GM12878 (cell line): ENCODE data around the gene USP9X. TPM values are rescaled to one million over a fixed set of nuclear protein-coding genes. Genes with fewer than 3 reads are reported as not detected.

Experiments used
- ATAC-seq: fragments of 200-7000 bp; cut with Tn5 transposase; 3 replicates; pipeline ENCODE4 v1.9.1; 2020; ENCODE audit warnings: mild to moderate bottlenecking, moderate library complexity
- BruUV-seq: library from RNA; stranded (reverse); fragments of 400-500 nt; replicated peaks from 2 replicates; lab custom pipeline; 2021; lab: Mats Ljungman, UMichigan
- CTCF ChIA-PET: fragments of 300-600 bp; sonication (Branson Sonifier 250); formaldehyde crosslinking; extraction: SDS; loops from one replicate; lab custom pipeline; 2021; ENCODE audit warnings: inconsistent platforms; lab: Yijun Ruan, JAX
- POLR2A ChIA-PET: fragments of 350-600 bp; formaldehyde crosslinking; extraction: SDS; loops from one replicate; lab custom pipeline; 2021; ENCODE audit warnings: inconsistent platforms; lab: Charles Lee
- RAD21 ChIA-PET: fragments of 300-600 bp; sonication (Branson Sonifier 250); formaldehyde crosslinking; loops from one replicate; lab custom pipeline; 2023; ENCODE audit warnings: antibody characterized with exemption; ENCODE audit not compliant: unreplicated experiment; lab: Charles Lee
- SMC1A ChIA-PET: fragments of 300-600 bp; sonication (Branson Sonifier 250); formaldehyde crosslinking; loops from one replicate; lab custom pipeline; 2023; ENCODE audit not compliant: unreplicated experiment, uncharacterized antibody; lab: Charles Lee
- DNase-seq: peaks from one replicate; pipeline ENCODE4 v3.0.0-alpha.2; 2011; ENCODE audit warnings: low read depth, low spot score
- FAIRE-seq: peaks from 3 replicates; lab custom pipeline; 2011; peaks lifted over from hg19 to GRCh38; lab: Jason Lieb, UNC
- H2AFZ ChIP-seq: 2 replicates; pipeline ENCODE4 v1.6.0; 2011; ENCODE audit warnings: low read depth, low read length, control low read depth; ENCODE audit not compliant: control insufficient read depth
- H3K27ac ChIP-seq: 2 replicates; pipeline ENCODE4 v1.5.1; 2011; ENCODE audit warnings: control low read depth; ENCODE audit not compliant: control insufficient read depth, insufficient read depth
- H3K27me3 ChIP-seq, 2 experiments: replicated peaks in 1 of 2; 2 replicates each; pipeline versions ENCODE4 v1.6.0 to v1.6.1; 2011; ENCODE audit warnings: low read length in 1 of 2; ENCODE audit not compliant: control insufficient read depth in 2 of 2, insufficient read depth in 2 of 2
- H3K36me3 ChIP-seq, 2 experiments: 2 replicates each; pipeline ENCODE4 v1.5.1; 2011; ENCODE audit warnings: low read length in 1 of 2; ENCODE audit not compliant: control insufficient read depth in 2 of 2, insufficient read depth in 2 of 2
- H3K4me1 ChIP-seq: 2 replicates; pipeline ENCODE4 v1.6.1; 2011; ENCODE audit warnings: mild to moderate bottlenecking, low read length, moderate library complexity, mixed read lengths; ENCODE audit not compliant: control insufficient read depth, insufficient read depth
- H3K4me2 ChIP-seq: 2 replicates; pipeline ENCODE4 v1.6.0; 2011; ENCODE audit warnings: control low read depth; ENCODE audit not compliant: control insufficient read depth, insufficient read depth
- H3K4me3 ChIP-seq: fragments of 200-600 bp; sonication (generic); 2 replicates; pipeline ENCODE4 v1.5.1; 2016
- H3K79me2 ChIP-seq: 2 replicates; pipeline ENCODE4 v1.6.0; 2011; ENCODE audit warnings: low read length; ENCODE audit not compliant: control insufficient read depth, insufficient read depth
- H3K9ac ChIP-seq: 2 replicates; pipeline ENCODE4 v1.8.0; 2011; ENCODE audit warnings: low read length, control low read depth, mixed read lengths; ENCODE audit not compliant: control insufficient read depth, insufficient read depth
- H3K9me3 ChIP-seq: replicated peaks from 3 replicates; pipeline ENCODE4 v1.5.1; 2011; ENCODE audit warnings: mild to moderate bottlenecking, low read length; ENCODE audit not compliant: control insufficient read depth, insufficient read depth
- H4K20me1 ChIP-seq: 2 replicates; pipeline ENCODE4 v1.6.0; 2011; ENCODE audit not compliant: control insufficient read depth, insufficient read depth
- CBX3 ChIP-seq: fragments of 200-600 bp; sonication (generic); IDR thresholded peaks from 2 replicates; pipeline ENCODE4 v1.6.1; 2016; ENCODE audit warnings: low read depth, borderline replicate concordance
- CHD4 ChIP-seq: fragments of 200-600 bp; sonication (generic); IDR thresholded peaks from 2 replicates; pipeline ENCODE4 v1.6.1; 2016; ENCODE audit warnings: mild to moderate bottlenecking
- ETV6 ChIP-seq, 2 experiments: fragments of 450-650 bp in 1 of 2; IDR thresholded peaks in 1 of 2; conservative IDR thresholded peaks in 1 of 2; 2 replicates each; pipeline ENCODE4 v1.6.1; 2014; ENCODE audit warnings: antibody characterized with exemption in 1 of 2, borderline replicate concordance in 1 of 2, low read depth in 1 of 2, mild to moderate bottlenecking in 1 of 2, moderate library complexity in 1 of 2
- HDAC2 ChIP-seq: fragments of 200-600 bp; sonication (generic); IDR thresholded peaks from 2 replicates; pipeline ENCODE4 v1.6.1; 2017
- MYC ChIP-seq: IDR thresholded peaks from 2 replicates; pipeline ENCODE4 v1.6.1; 2011; ENCODE audit warnings: mild to moderate bottlenecking, low read length, moderate library complexity, inconsistent platforms; ENCODE audit not compliant: insufficient read depth, insufficient replicate concordance, insufficient read length, severe bottlenecking
- NFYB ChIP-seq: IDR thresholded peaks from 2 replicates; pipeline ENCODE4 v1.6.1; 2011; ENCODE audit warnings: low read depth, mild to moderate bottlenecking, low read length, improper control_type of control experiment, moderate library complexity; ENCODE audit not compliant: insufficient read depth
- NR2F1 ChIP-seq: fragments of 450-650 bp; conservative IDR thresholded peaks from 2 replicates; pipeline ENCODE4 v1.6.1; 2017; ENCODE audit warnings: mild to moderate bottlenecking
- POLR2A ChIP-seq: IDR thresholded peaks from 2 replicates; pipeline ENCODE4 v1.6.1; 2011; ENCODE audit warnings: low read depth, mild to moderate bottlenecking, low read length
- POLR2AphosphoS5 ChIP-seq: IDR thresholded peaks from 2 replicates; pipeline ENCODE4 v1.6.1; 2011; ENCODE audit warnings: mild to moderate bottlenecking, low read length, inconsistent platforms
- SMARCA5 ChIP-seq: fragments of 450-650 bp; IDR thresholded peaks from 2 replicates; pipeline ENCODE4 v1.6.1; 2017; ENCODE audit warnings: mild to moderate bottlenecking
- YY1 ChIP-seq: IDR thresholded peaks from 2 replicates; pipeline ENCODE4 v1.6.1; 2011; ENCODE audit warnings: low read depth, mild to moderate bottlenecking, low read length
- ZBED1 ChIP-seq: IDR thresholded peaks from 2 replicates; pipeline ENCODE4 v1.6.1; 2016; ENCODE audit warnings: borderline replicate concordance
- ZNF274 ChIP-seq: IDR thresholded peaks from one replicate; pipeline ENCODE4 v1.8.0; 2011; ENCODE audit not compliant: insufficient read length, insufficient read depth
- ZZZ3 ChIP-seq: IDR thresholded peaks from 2 replicates; pipeline ENCODE4 v1.6.1; 2011; ENCODE audit warnings: low read depth; ENCODE audit not compliant: control insufficient read depth, insufficient read length
- WGBS: methylation state at CpG from one replicate; pipeline ENCODE4 v1.1.6; 2016; ENCODE audit warnings: low lambda C conversion rate; ENCODE audit not compliant: insufficient replicate concordance, insufficient coverage; ENCODE audit errors: missing lambda C conversion rate; 5-methylcytosine and 5-hydroxymethylcytosine counted together
- in situ Hi-C: fragments of 300-500 bp; cut with MboI; formaldehyde crosslinking; loops from 9 replicates; pipeline ENCODE4 v1.14.3; 2018; ENCODE audit warnings: mixed read lengths
- intact Hi-C: fragments of 100-400 bp; cut with micrococcal nuclease; formaldehyde crosslinking; loops from one replicate; pipeline ENCODE4 v1.14.2; 2022; ENCODE audit not compliant: unreplicated experiment
- polyA plus RNA-seq, 11 experiments: library from polyadenylated mRNA; depleted of rRNA in 4 of 11; unstranded in 6 of 11; stranded (reverse) in 5 of 11; fragments of >200 nt; fragmentation: Nextera tagmentation in 4 of 11; fragmentation: Illumina TruSeq in 1 of 11; extraction: Ambion mirVana in 4 of 11; extraction: Trizol in 1 of 11; gene quantifications; 1 replicate in 1 of 11; 2 replicates in 10 of 11; pipeline versions ENCODE4 v1.2.1 to v1.2.3, GENCODE V29; 2011 to 2016; ENCODE audit warnings: inconsistent platforms in 2 of 11, missing spikeins in 2 of 11, low read depth in 1 of 11
- total RNA-seq, 4 experiments: library from RNA; depleted of rRNA in 3 of 4; stranded (reverse); fragments of >200 nt in 3 of 4; fragmentation: Illumina TruSeq in 1 of 4; extraction: Trizol in 1 of 4; gene quantifications; 2 replicates each; pipeline versions ENCODE4 v1.2.1 to v1.2.3, GENCODE V29; 2013 to 2021
- TF ChIP-seq, protein P1 (sequence below): fragments of 150-350 bp; IDR thresholded peaks from 2 replicates; pipeline ENCODE4 v1.6.1; 2014; ENCODE audit warnings: mild to moderate bottlenecking, low read depth, low read length
- TF ChIP-seq, protein P2 (sequence below): fragments of 450-650 bp; conservative IDR thresholded peaks from 2 replicates; pipeline ENCODE4 v1.6.1; 2017; ENCODE audit warnings: mild to moderate bottlenecking, moderate library complexity
- TF ChIP-seq, protein P3 (sequence below): fragments of 450-650 bp; IDR thresholded peaks from 2 replicates; pipeline ENCODE4 v1.6.1; 2017; ENCODE audit warnings: antibody characterized with exemption, mild to moderate bottlenecking, moderate library complexity

Gene USP9X
- total and polyA plus RNA-seq, 10 of the 15 experiments (the other 5 are each of a cell fraction or from before 2014, with no cell fraction given) = 9.3 to 61.6 (median 31.7) TPM

DNA sequence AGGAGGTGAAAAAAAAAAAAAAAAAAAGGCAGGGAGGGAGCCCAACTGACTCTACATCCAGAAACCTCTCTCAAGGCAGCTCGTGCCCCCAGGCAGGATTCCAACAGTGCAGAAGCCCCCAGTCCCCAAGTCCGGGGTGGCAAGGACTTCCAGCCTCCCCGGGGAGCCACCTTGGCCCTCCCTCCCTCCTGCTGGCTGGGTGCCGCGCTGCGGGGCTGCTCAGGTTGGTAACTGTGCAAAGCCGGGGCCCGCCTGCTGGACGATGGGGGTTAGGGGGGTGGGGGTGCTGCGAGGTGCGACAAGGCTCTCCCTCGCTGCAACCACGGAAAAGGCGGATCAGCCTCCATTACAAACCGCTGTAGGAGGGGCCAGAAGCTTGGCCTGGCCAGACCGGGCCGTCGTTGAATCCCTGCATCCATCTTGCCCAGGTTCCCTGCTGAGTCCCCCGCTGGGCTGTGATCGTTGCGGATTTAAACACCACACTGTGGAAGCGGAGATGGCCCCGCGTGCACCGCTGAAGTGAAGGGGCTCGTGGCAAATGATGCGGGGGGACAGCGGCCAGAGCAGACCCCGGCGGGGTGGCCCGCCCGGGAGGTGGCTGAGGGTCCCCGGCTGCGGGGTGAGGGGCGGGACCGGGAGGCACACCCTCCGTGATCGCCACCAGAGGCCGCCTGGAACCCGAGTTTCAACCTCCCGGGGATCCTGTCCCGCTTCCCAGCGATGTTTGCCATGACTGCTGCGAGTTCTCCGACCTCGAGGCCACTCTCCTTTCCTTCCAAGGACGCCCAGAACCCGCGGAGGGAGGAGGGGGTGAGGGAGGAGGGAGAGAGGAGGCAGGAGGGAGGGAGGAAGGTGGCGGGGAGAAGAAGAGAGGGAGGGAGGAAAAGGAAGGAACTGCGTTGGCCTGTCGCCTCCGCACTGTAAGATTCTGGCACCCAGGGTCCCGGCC lies 190.7 kb downstream of the USP9X start:
- H3K9ac ChIP-seq = peak overlapping the region; percentile 15
- no peaks in the 10 kb centered on the region for H3K9me3 ChIP-seq
- in situ Hi-C loops = loop anchor here (10.0 kb wide), 1 partner anchor 479 kb away; no protein-coding TSS in a partner anchor
- POLR2A ChIA-PET = interaction anchor here (0.6 to 1.0 kb wide), 2 partner anchors 47 to 167 kb away, joined by 4 to 5 read pairs; no protein-coding TSS in a partner anchor
- no peak for FAIRE-seq
- peak; percentile 92 for ATAC-seq
- CTCF ChIA-PET = interaction anchor here (0.6 to 1.1 kb wide), 3 partner anchors 92 to 282 kb away, joined by 3 to 4 read pairs (median 3); no protein-coding TSS in a partner anchor
- intact Hi-C loops = loop anchor here (1.0 to 5.0 kb wide), 3 partner anchors 56 to 481 kb away; partner anchors contain the start of gene DDX3X
- DNase-seq = no peak
- H3K27me3 ChIP-seq = no peaks in the 10 kb centered on the region
- RAD21 ChIA-PET = interaction anchor here (0.6 to 1.4 kb wide), 4 partner anchors 88 to 484 kb away, joined by 3 to 6 read pairs (median 3); no protein-coding TSS in a partner anchor
- 4% methylated on average over 50 of the region's 54 CpGs for WGBS
- peak overlapping the region; percentile 88 for H2AFZ ChIP-seq
- peak overlapping the region; percentile 30 for H3K27ac ChIP-seq
- H3K79me2 ChIP-seq = no peaks in the 10 kb centered on the region
- no peaks in the 10 kb centered on the region for H3K36me3 ChIP-seq
- H4K20me1 ChIP-seq = no peaks in the 10 kb centered on the region
- SMC1A ChIA-PET = interaction anchor here (1.0 to 1.2 kb wide), 3 partner anchors 22 to 481 kb away, joined by 3 read pairs; no protein-coding TSS in a partner anchor
- H3K4me3 ChIP-seq = peak overlapping the region; percentile 61
- peak overlapping the region; percentile 58 for H3K4me2 ChIP-seq
- BruUV-seq = no TSS peak
- no peaks in the 10 kb centered on the region for H3K4me1 ChIP-seq
- no peak for TF ChIP-seq NR2F1
- TF ChIP-seq, protein P1, sequence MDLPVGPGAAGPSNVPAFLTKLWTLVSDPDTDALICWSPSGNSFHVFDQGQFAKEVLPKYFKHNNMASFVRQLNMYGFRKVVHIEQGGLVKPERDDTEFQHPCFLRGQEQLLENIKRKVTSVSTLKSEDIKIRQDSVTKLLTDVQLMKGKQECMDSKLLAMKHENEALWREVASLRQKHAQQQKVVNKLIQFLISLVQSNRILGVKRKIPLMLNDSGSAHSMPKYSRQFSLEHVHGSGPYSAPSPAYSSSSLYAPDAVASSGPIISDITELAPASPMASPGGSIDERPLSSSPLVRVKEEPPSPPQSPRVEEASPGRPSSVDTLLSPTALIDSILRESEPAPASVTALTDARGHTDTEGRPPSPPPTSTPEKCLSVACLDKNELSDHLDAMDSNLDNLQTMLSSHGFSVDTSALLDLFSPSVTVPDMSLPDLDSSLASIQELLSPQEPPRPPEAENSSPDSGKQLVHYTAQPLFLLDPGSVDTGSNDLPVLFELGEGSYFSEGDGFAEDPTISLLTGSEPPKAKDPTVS = no peak
- TF ChIP-seq ETV6 (conservative IDR thresholded peaks at IDR 0.05 in 1 of 2, IDR thresholded peaks at IDR 0.05 in 1 of 2; ENCODE audit: borderline replicate concordance in 1 of 2, low read depth in 1 of 2) = no peak
- TF ChIP-seq POLR2AphosphoS5 = no peak
- TF ChIP-seq ZZZ3 = no peak
- TF ChIP-seq ZBED1 = no peak
- TF ChIP-seq HDAC2 = no peak
- no peak for TF ChIP-seq CHD4
- no peak for TF ChIP-seq CBX3
- TF ChIP-seq SMARCA5 = no peak
- TF ChIP-seq MYC = no peak
- TF ChIP-seq ZNF274 = no peak
- TF ChIP-seq, protein P2, sequence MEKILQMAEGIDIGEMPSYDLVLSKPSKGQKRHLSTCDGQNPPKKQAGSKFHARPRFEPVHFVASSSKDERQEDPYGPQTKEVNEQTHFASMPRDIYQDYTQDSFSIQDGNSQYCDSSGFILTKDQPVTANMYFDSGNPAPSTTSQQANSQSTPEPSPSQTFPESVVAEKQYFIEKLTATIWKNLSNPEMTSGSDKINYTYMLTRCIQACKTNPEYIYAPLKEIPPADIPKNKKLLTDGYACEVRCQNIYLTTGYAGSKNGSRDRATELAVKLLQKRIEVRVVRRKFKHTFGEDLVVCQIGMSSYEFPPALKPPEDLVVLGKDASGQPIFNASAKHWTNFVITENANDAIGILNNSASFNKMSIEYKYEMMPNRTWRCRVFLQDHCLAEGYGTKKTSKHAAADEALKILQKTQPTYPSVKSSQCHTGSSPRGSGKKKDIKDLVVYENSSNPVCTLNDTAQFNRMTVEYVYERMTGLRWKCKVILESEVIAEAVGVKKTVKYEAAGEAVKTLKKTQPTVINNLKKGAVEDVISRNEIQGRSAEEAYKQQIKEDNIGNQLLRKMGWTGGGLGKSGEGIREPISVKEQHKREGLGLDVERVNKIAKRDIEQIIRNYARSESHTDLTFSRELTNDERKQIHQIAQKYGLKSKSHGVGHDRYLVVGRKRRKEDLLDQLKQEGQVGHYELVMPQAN = no peak
- TF ChIP-seq POLR2A = peak; percentile 36; the same call in 1 of the 2 replicates
- no peak for TF ChIP-seq NFYB
- peak; percentile 54; the same call in 1 of the 2 replicates for TF ChIP-seq YY1
- TF ChIP-seq, protein P3, sequence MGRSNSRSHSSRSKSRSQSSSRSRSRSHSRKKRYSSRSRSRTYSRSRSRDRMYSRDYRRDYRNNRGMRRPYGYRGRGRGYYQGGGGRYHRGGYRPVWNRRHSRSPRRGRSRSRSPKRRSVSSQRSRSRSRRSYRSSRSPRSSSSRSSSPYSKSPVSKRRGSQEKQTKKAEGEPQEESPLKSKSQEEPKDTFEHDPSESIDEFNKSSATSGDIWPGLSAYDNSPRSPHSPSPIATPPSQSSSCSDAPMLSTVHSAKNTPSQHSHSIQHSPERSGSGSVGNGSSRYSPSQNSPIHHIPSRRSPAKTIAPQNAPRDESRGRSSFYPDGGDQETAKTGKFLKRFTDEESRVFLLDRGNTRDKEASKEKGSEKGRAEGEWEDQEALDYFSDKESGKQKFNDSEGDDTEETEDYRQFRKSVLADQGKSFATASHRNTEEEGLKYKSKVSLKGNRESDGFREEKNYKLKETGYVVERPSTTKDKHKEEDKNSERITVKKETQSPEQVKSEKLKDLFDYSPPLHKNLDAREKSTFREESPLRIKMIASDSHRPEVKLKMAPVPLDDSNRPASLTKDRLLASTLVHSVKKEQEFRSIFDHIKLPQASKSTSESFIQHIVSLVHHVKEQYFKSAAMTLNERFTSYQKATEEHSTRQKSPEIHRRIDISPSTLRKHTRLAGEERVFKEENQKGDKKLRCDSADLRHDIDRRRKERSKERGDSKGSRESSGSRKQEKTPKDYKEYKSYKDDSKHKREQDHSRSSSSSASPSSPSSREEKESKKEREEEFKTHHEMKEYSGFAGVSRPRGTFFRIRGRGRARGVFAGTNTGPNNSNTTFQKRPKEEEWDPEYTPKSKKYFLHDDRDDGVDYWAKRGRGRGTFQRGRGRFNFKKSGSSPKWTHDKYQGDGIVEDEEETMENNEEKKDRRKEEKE = no peak
